Heart left ventricle (tissue), 16 donors: ENCODE results near the gene CDON. TPM values are rescaled to one million over a fixed set of nuclear protein-coding genes. Genes with fewer than 3 reads are reported as not detected.
A peak's percentile ranks its signal among the peaks of the same experiment; 100 is the strongest.

ENCODE experiments used
- ATAC-seq, 4 donors: fragments of 200-7000 bp; cut with Tn5 transposase; one replicate each; pipeline ENCODE4 v1.9.1; 2020 to 2022; ENCODE audit warnings: moderate library complexity in 4 of 4, mild to moderate bottlenecking in 3 of 4, moderate number of reproducible peaks in 1 of 4
- DNase-seq, 5 donors: peaks; one replicate each; pipeline ENCODE4 v3.0.0-alpha.2; 2020
- H3K27ac ChIP-seq, 12 donors: fragments of 200-600 bp; sonication (generic) in 4 of 12; one replicate each; pipeline versions ENCODE4 v1.5.0 to v1.8.0; 2016 to 2022; ENCODE audit warnings: mild to moderate bottlenecking in 2 of 12
- H3K27me3 ChIP-seq, 9 donors: fragments of 200-600 bp; sonication (generic) in 2 of 9; one replicate each; pipeline versions ENCODE4 v1.5.1 to v1.8.0; 2016 to 2022; ENCODE audit warnings: mild to moderate bottlenecking in 3 of 9
- H3K36me3 ChIP-seq, 9 donors: fragments of 200-600 bp; sonication (generic) in 2 of 9; one replicate each; pipeline versions ENCODE4 v1.5.0 to v1.8.0; 2018 to 2022; ENCODE audit warnings: mild to moderate bottlenecking in 2 of 9
- H3K4me1 ChIP-seq, 12 donors: fragments of 200-600 bp; sonication (generic) in 4 of 12; one replicate each; pipeline versions ENCODE4 v1.5.0 to v1.8.0; 2016 to 2022; ENCODE audit warnings: mild to moderate bottlenecking in 3 of 12
- H3K4me3 ChIP-seq, 12 donors: fragments of 200-600 bp; sonication (generic) in 4 of 12; one replicate each; pipeline versions ENCODE4 v1.5.0 to v1.8.0; 2017 to 2022; ENCODE audit warnings: mild to moderate bottlenecking in 9 of 12, moderate library complexity in 4 of 12
- H3K9me3 ChIP-seq, 12 donors: fragments of 200-600 bp; sonication (generic) in 4 of 12; one replicate each; pipeline versions ENCODE4 v1.5.0 to v1.8.0; 2016 to 2022; ENCODE audit warnings: mild to moderate bottlenecking in 1 of 12
- POLR2A ChIP-seq, 2 donors: fragments of 450-650 bp; IDR thresholded peaks; one replicate each; pipeline ENCODE4 v1.6.1; 2017; ENCODE audit warnings: antibody characterized with exemption in 2 of 2, mild to moderate bottlenecking in 2 of 2, moderate library complexity in 2 of 2
- WGBS, 4 donors: extraction: QIAGEN DNeasy Blood & Tissue Kit in 2 of 4; methylation state at CpG; one replicate each; pipeline versions ENCODE4 v1.1.5 to v1.1.7; 2013 to 2018; 5-methylcytosine and 5-hydroxymethylcytosine counted together
- intact Hi-C, 10 donors: fragments of 100-400 bp; cut with DNase I; formaldehyde crosslinking; loops; one replicate each; pipeline versions ENCODE4 v1.11.1 to v1.14.2; 2022
- polyA plus RNA-seq, 2 donors: library from polyadenylated mRNA; stranded (reverse); fragments of 200-250 nt; gene quantifications; one replicate each; pipeline ENCODE4 v1.2.3, GENCODE V29; 2013
- total RNA-seq, 9 donors: library from RNA; depleted of rRNA in 2 of 9; stranded (reverse); fragments of >200 nt in 2 of 9; fragmentation: NEBNext Ultra II Directional in 3 of 9; extraction: Animal tissue kit (Norgen Biotek cat#: 25700) in 3 of 9; gene quantifications; one replicate each; pipeline versions ENCODE4 v1.1.0 to v1.2.4, GENCODE V29; 2016 to 2023
- TF ChIP-seq, protein P1 (sequence below), 12 donors: fragments of 200-600 bp; sonication (generic) in 4 of 12; IDR thresholded peaks; one replicate each; pipeline versions ENCODE4 v1.5.0 to v1.8.0; 2018 to 2022; ENCODE audit warnings: antibody characterized with exemption in 12 of 12, mild to moderate bottlenecking in 5 of 12
- donor health status: ischemic (EF 13 %, LVEDD 7.1; RV severe dilation, severe dysfunction).
- donor health status: healthy with polysubstance abuse.
- donor health status: DM: no; HTN: yes; CAD: no.
- donor health status: DM: no; HTN: no; CAD: no.
- donor health status: ischemic (EF 25% LVEDD 6.9; RV normal size, moderate dysfunction).
- donor health status: ischemic (EF 25% LVEDD 5.7; RV mildly dilated, moderate dysfunction).
- donor health status: healthy.
- donor health status: DM: yes; HTN: yes; CAD: no.
- donor health status: ischemic (EF 35%, LVEDD 5.7; RV mildly dilated, moderate dysfunction).
- donor health status: nonischemic (EF 11% LVEDD 7.7; RV severe dilation, severe dysfunction).
- donor health status: DM: yes; HTN: yes; CAD: no.
- donor health status: PGD.
- donor health status: ischemic (EF 29% LVEDD 5.4; RV normal size, mild dysfunction).
- donor health status: nonischemic (EF 23%, LVEDD 6.1; RV moderate dilation, normal function).

The CDON gene
- total and polyA plus RNA-seq, 11 donors, result 1.2 to 51.5 (median 7.3) TPM

DNA sequence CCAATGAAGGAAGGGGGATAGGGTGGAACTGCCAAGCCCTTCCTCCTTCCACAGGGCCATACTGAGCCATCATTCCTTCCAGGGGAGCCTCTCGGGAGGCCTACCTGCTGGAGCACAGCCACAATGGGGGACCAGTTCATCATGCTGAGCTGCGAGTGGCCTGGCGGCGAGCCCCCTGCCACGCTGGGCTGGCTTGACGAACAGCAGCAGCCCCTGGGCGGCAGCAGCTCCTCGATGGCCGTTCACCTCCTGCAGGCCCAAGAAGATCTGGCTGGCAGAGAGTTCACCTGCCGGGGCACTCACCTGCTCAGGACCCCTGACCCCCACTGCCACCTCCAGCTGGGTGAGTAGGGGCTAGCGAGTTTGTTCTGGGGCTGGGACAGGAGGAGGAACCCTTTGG lies 110.9 kb downstream of the CDON start:
- ATAC-seq (peak in 3 of 4 donors; percentile 3 to 12 (median 3)), DNase-seq (no peak)
- intact Hi-C loops, result loop anchor here in 1 of 10 donors (10.0 kb wide), 1 partner anchor 113 kb away; the partner anchor contains the start of gene CDON
- Histone ChIP-seq H3K27ac (peak overlapping the region in 8 of 12 donors; percentile 28 to 70 (median 47)), H3K4me1 (peaks cover 3 to 27% (median 16%) of the 10 kb centered on the region in 12 donors), H3K27me3 (peaks cover 0 to 2% (median 0%) of the 10 kb centered on the region in 9 donors), H3K4me3 (no peak overlapping the region), H3K9me3 (no peaks in the 10 kb centered on the region), H3K36me3 (no peaks in the 10 kb centered on the region)
- TF ChIP-seq POLR2A (IDR thresholded peaks at IDR 0.05), result no peak
- TF ChIP-seq, protein P1, sequence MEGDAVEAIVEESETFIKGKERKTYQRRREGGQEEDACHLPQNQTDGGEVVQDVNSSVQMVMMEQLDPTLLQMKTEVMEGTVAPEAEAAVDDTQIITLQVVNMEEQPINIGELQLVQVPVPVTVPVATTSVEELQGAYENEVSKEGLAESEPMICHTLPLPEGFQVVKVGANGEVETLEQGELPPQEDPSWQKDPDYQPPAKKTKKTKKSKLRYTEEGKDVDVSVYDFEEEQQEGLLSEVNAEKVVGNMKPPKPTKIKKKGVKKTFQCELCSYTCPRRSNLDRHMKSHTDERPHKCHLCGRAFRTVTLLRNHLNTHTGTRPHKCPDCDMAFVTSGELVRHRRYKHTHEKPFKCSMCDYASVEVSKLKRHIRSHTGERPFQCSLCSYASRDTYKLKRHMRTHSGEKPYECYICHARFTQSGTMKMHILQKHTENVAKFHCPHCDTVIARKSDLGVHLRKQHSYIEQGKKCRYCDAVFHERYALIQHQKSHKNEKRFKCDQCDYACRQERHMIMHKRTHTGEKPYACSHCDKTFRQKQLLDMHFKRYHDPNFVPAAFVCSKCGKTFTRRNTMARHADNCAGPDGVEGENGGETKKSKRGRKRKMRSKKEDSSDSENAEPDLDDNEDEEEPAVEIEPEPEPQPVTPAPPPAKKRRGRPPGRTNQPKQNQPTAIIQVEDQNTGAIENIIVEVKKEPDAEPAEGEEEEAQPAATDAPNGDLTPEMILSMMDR (IDR thresholded peaks at IDR 0.05), result no peak
- 42 to 75% (median 58%) methylated on average over 6 to 11 of the region's 11 CpGs for WGBS, 4 donors

DNA sequence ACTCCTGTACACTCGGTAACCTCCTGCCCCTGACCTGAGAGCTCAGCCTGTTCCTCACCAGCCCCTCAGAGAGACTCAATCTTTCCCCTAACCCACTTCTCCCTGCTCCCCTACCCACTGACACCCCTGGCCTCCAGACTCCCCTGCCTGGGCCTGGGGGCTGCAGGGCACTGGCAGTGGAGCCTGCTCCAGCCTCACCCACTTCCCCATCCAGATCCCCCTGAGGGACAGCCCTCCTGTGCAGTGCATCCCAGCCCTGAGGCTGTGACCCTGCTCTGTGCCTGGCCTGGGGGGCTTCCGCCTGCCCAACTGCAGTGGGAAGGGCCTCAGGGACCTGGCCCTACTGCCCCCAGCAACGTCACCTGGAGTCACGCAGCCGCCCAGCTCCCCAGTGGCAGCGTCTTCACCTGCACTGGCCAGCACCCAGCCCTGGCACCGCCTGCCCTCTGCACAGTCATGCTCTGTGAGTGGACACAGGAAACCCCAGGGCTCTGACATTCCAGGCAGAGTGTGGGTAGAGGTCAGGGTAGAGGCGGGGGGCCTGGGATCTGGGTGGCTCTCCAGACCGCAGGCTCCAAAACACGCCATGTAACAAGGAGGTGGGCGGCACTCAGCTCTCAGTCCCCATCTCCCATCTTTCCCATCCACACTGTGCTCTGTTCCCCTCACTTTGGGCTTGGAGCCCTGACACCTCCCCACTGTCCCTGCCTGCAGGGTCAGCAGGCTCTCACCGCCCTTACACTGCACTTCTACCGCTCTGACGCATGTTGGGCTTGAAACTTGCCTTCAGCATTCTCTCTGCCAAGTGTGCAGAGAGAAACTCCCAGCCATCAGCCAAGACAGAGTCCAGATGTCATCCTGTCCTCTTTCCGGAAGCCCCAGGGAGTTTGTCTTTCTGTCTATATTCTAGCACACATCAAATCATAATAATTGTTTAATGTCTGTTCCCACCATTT lies 111.7 kb downstream of the CDON start:
- H3K9me3 ChIP-seq, result no peaks in the 10 kb centered on the region
- H3K27me3 ChIP-seq, result peaks cover 0 to 7% (median 0%) of the 10 kb centered on the region in 9 donors
- H3K27ac ChIP-seq, result peak overlapping the region in 11 of 12 donors; percentile 27 to 70 (median 44)
- intact Hi-C loops, result loop anchor here in 1 of 10 donors (10.0 kb wide), 1 partner anchor 114 kb away; the partner anchor contains the start of gene CDON
- DNase-seq (peak; percentile 76 to 88 (median 81)), ATAC-seq (peak; percentile 83 to 93 (median 90))
- no peak overlapping the region for H3K4me3 ChIP-seq
- no peak for TF ChIP-seq POLR2A (IDR thresholded peaks at IDR 0.05)
- peaks cover 3 to 27% (median 16%) of the 10 kb centered on the region in 12 donors for H3K4me1 ChIP-seq
- 49 to 69% (median 60%) methylated on average over 12 to 15 of the region's 15 CpGs for WGBS, 4 donors
- no peaks in the 10 kb centered on the region for H3K36me3 ChIP-seq

DNA sequence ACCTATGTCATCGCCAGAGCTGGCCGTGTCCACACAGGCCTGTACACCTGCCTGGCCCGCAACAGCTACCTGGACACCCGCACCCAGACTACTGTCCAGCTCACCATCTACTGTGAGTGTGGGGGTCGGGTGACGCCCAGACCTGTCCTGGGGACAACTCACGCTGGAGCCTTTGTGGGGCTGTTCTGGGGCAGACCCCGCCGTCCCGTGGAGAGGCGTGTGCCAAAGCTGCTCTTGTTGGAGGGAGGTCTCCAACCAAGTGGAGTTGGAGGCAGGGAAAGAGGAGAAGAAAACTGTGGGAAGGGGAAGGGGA lies 112.5 kb downstream of the CDON start:
- DNase-seq, result no peak
- H3K4me3 ChIP-seq, result no peak overlapping the region
- no peak for TF ChIP-seq POLR2A (IDR thresholded peaks at IDR 0.05)
- TF ChIP-seq, protein P1 (IDR thresholded peaks at IDR 0.05), result no peak
- peak overlapping the region in 1 of 12 donors; percentile 63 for H3K27ac ChIP-seq
- intact Hi-C loops, result loop anchor here in 1 of 10 donors (10.0 kb wide), 1 partner anchor 115 kb away; the partner anchor contains the start of gene CDON
- H3K27me3 ChIP-seq, result peaks cover 0 to 7% (median 0%) of the 10 kb centered on the region in 9 donors
- H3K36me3 ChIP-seq, result no peaks in the 10 kb centered on the region
- H3K4me1 ChIP-seq, result peaks cover 3 to 27% (median 16%) of the 10 kb centered on the region in 12 donors
- 86 to 98% (median 94%) methylated on average over 9 to 11 of the region's 11 CpGs for WGBS, 4 donors
- no peak for ATAC-seq
- H3K9me3 ChIP-seq, result no peaks in the 10 kb centered on the region

DNA sequence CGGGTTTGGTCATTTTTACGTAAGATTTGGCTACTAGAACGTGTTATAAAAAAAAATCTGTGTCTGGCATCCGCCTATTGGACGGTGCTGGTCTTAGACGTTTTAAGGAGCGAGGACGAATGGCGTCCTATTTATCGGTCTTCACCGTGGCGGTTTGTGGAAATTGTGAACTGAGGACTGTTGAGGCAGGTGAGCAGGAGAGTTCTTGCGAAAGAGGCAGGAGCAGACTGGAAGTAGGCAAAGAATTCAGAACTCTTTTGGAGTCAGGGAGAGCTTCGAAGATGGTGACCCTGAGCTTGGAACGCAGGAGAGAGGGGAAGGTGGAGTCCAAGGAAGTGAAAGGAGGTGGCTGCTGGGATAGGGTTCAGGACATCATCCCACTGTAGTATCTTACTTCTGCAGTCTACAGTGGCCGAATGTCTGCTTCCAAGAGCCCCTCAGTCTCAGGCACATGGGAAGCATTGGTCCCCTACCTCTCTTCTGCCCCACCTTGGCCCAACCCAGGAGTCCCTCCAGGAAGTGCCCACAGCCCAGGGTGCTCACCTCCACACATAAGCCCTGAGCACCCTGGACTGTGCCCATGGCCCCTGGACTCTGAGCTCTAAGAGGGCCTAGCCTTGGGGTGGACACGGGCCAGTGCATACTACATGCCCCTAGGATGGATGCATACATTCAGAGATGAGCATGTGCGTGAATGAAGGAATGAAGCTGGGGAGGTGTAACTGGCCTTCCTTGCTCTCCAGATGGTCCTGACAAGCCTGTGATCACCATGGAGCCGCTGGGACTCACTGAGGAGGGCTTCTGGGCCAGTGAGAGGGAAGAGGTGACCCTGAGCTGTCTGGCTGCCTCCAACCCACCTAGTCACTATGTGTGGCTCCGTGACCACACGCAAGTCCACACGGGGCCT lies 113.1 kb downstream of the CDON start:
- intact Hi-C loops, result loop anchor here in 3 of 10 donors (10.0 kb wide), 2 partner anchors 105 to 115 kb away; partner anchors contain the start of gene CDON (in 1 of the 3)
- H3K27ac ChIP-seq, result no peak overlapping the region
- H3K9me3 ChIP-seq, result no peaks in the 10 kb centered on the region
- WGBS, 4 donors, result 93 to 95% (median 94%) methylated on average over 20 to 22 of the region's 22 CpGs
- ATAC-seq (no peak), DNase-seq (no peak)
- TF ChIP-seq POLR2A (IDR thresholded peaks at IDR 0.05), result no peak
- TF ChIP-seq, protein P1 (IDR thresholded peaks at IDR 0.05), result no peak
- no peaks in the 10 kb centered on the region for H3K36me3 ChIP-seq
- peaks cover 0 to 7% (median 0%) of the 10 kb centered on the region in 9 donors for H3K27me3 ChIP-seq
- H3K4me1 ChIP-seq, result peaks cover 3 to 27% (median 16%) of the 10 kb centered on the region in 12 donors
- H3K4me3 ChIP-seq, result no peak overlapping the region
